Measurements from ENCODE around the gene VCAM1.
A peak's percentile ranks its signal among the peaks of the same experiment; 100 is the strongest.

The VCAM1 gene

GRCh38 chr1:100746542-100746932 is 27.0 kb downstream of the VCAM1 start:
- no peak for DNase-seq (ENCODE audit: insufficient read length, low spot score)
- TF ChIP-seq POLR2A (IDR thresholded peaks at IDR 0.05; ENCODE audit: low read depth, low read length), result no peak
- FAIRE-seq, result no peak

GRCh38 chr1:100747771-100748170 is 28.2 kb downstream of the VCAM1 start:
- no peak for FAIRE-seq
- TF ChIP-seq POLR2A (IDR thresholded peaks at IDR 0.05; ENCODE audit: low read depth, low read length), result no peak

GRCh38 chr1:100750005-100750885 is 30.7 kb downstream of the VCAM1 start:
- no peak for DNase-seq (ENCODE audit: insufficient read length, low spot score)
- peak; percentile 6 for FAIRE-seq
- no peak for TF ChIP-seq POLR2A (IDR thresholded peaks at IDR 0.05; ENCODE audit: low read depth, low read length)

More at GRCh38 chr1:100747771-100748170, 28.2 kb downstream of the VCAM1 start:
- DNase-seq (ENCODE audit: insufficient read length, low spot score), result no peak

GRCh38 chr1:100752791-100753190 is 33.2 kb downstream of the VCAM1 start:
- no peak for FAIRE-seq

GRCh38 chr1:100757946-100758345 is 38.4 kb downstream of the VCAM1 start:
- no peak for TF ChIP-seq POLR2A (IDR thresholded peaks at IDR 0.05; ENCODE audit: low read depth, low read length)
- no peak for FAIRE-seq
- DNase-seq (ENCODE audit: insufficient read length, low spot score), result no peak

More at GRCh38 chr1:100752791-100753190, 33.2 kb downstream of the VCAM1 start:
- DNase-seq (ENCODE audit: insufficient read length, low spot score), result no peak
- no peak for TF ChIP-seq POLR2A (IDR thresholded peaks at IDR 0.05; ENCODE audit: low read depth, low read length)

- FAIRE-seq (no peak), DNase-seq (ENCODE audit: insufficient read length, low spot score) (no peak)
- no peak for TF ChIP-seq POLR2A (IDR thresholded peaks at IDR 0.05; ENCODE audit: low read depth, low read length)
Observed at GRCh38 chr1:100759188-100759587, 39.6 kb downstream of the VCAM1 start.

GRCh38 chr1:100760511-100760910 is 41.0 kb downstream of the VCAM1 start:
- DNase-seq (ENCODE audit: insufficient read length, low spot score) (no peak), FAIRE-seq (no peak)
- TF ChIP-seq POLR2A (IDR thresholded peaks at IDR 0.05; ENCODE audit: low read depth, low read length), result no peak

- no peak for DNase-seq (ENCODE audit: insufficient read length, low spot score)
- no peak for FAIRE-seq
- no peak for TF ChIP-seq POLR2A (IDR thresholded peaks at IDR 0.05; ENCODE audit: low read depth, low read length)
Observed at GRCh38 chr1:100762461-100762860, 42.9 kb downstream of the VCAM1 start.

- no peak for FAIRE-seq
- TF ChIP-seq POLR2A (IDR thresholded peaks at IDR 0.05; ENCODE audit: low read depth, low read length), result no peak
- no peak for DNase-seq (ENCODE audit: insufficient read length, low spot score)
Observed at GRCh38 chr1:100767176-100767890, 47.8 kb downstream of the VCAM1 start.

GRCh38 chr1:100769323-100769722 is 49.8 kb downstream of the VCAM1 start:
- no peak for TF ChIP-seq POLR2A (IDR thresholded peaks at IDR 0.05; ENCODE audit: low read depth, low read length)
- peak; percentile 70 for FAIRE-seq
- no peak for DNase-seq (ENCODE audit: insufficient read length, low spot score)

- no peak for DNase-seq (ENCODE audit: insufficient read length, low spot score)
- TF ChIP-seq POLR2A (IDR thresholded peaks at IDR 0.05; ENCODE audit: low read depth, low read length), result no peak
- no peak for FAIRE-seq
Observed at GRCh38 chr1:100769906-100770646, 50.5 kb downstream of the VCAM1 start.

GRCh38 chr1:100773444-100773843 is 53.9 kb downstream of the VCAM1 start:
- DNase-seq (ENCODE audit: insufficient read length, low spot score), result no peak
- TF ChIP-seq POLR2A (IDR thresholded peaks at IDR 0.05; ENCODE audit: low read depth, low read length), result no peak
- FAIRE-seq, result no peak

GRCh38 chr1:100774370-100774769 is 54.8 kb downstream of the VCAM1 start:
- DNase-seq (ENCODE audit: insufficient read length, low spot score), result no peak
- no peak for FAIRE-seq
- no peak for TF ChIP-seq POLR2A (IDR thresholded peaks at IDR 0.05; ENCODE audit: low read depth, low read length)

- no peak for TF ChIP-seq POLR2A (IDR thresholded peaks at IDR 0.05; ENCODE audit: low read depth, low read length)
- no peak for DNase-seq (ENCODE audit: insufficient read length, low spot score)
- no peak for FAIRE-seq
Observed at GRCh38 chr1:100775483-100775882, 55.9 kb downstream of the VCAM1 start.
